Loucy (cell line): ENCODE results near the gene REL.

Experiments
- H2AFZ ChIP-seq: fragments of 200-600 bp; sonication (generic); 2 replicates; pipeline ENCODE4 v1.6.0; 2016; ENCODE audit warnings: antibody characterized with exemption, mild to moderate bottlenecking, low read length, moderate library complexity
- H3F3A ChIP-seq: fragments of 200-600 bp; 2 replicates; pipeline ENCODE4 v1.6.0; 2016; ENCODE audit warnings: antibody characterized with exemption, low read depth, mild to moderate bottlenecking
- H3K27me3 ChIP-seq: fragments of 200-600 bp; sonication (generic); 2 replicates; pipeline ENCODE4 v1.6.1; 2014; ENCODE audit warnings: low read length, mild to moderate bottlenecking; ENCODE audit not compliant: insufficient read depth, poor library complexity, severe bottlenecking
- H3K36me3 ChIP-seq: fragments of 200-600 bp; sonication (generic); 2 replicates; pipeline ENCODE4 v1.6.1; 2016; ENCODE audit warnings: low read length; ENCODE audit not compliant: insufficient read depth
- H3K4me1 ChIP-seq: fragments of 200-600 bp; sonication (generic); 2 replicates; pipeline ENCODE4 v1.5.1; 2014; ENCODE audit warnings: low read length, mild to moderate bottlenecking; ENCODE audit not compliant: insufficient read depth, poor library complexity, severe bottlenecking
- H3K4me2 ChIP-seq: fragments of 200-600 bp; sonication (generic); 2 replicates; pipeline ENCODE4 v1.6.0; 2014; ENCODE audit warnings: antibody characterized with exemption, low read length, low read depth, mild to moderate bottlenecking; ENCODE audit not compliant: poor library complexity, severe bottlenecking
- H3K4me3 ChIP-seq: fragments of 200-600 bp; sonication (generic); 2 replicates; pipeline ENCODE4 v1.5.1; 2014; ENCODE audit warnings: low read length, mild to moderate bottlenecking, mixed read lengths; ENCODE audit not compliant: poor library complexity, severe bottlenecking
- H3K79me2 ChIP-seq: fragments of 200-600 bp; sonication (generic); 2 replicates; pipeline ENCODE4 v1.6.1; 2014; ENCODE audit warnings: low read length; ENCODE audit not compliant: insufficient read depth
- H3K9ac ChIP-seq: fragments of 200-600 bp; sonication (generic); 2 replicates; pipeline ENCODE4 v1.6.0; 2014; ENCODE audit warnings: mild to moderate bottlenecking, low read depth, low read length, moderate library complexity; ENCODE audit not compliant: poor library complexity, severe bottlenecking
- H3K9me2 ChIP-seq: fragments of 200-600 bp; sonication (generic); replicated peaks from 2 replicates; pipeline ENCODE4 v1.6.1; 2016; ENCODE audit warnings: low read depth, low read length, mixed read lengths
- H3K9me3 ChIP-seq: fragments of 200-600 bp; sonication (generic); 2 replicates; pipeline ENCODE4 v1.6.1; 2014; ENCODE audit warnings: mild to moderate bottlenecking, antibody characterized with exemption, low read length, low read depth; ENCODE audit not compliant: insufficient read depth
- H4K20me1 ChIP-seq: fragments of 200-600 bp; sonication (generic); 2 replicates; pipeline ENCODE4 v1.6.0; 2014; ENCODE audit warnings: antibody characterized with exemption, low read length, mild to moderate bottlenecking; ENCODE audit not compliant: insufficient read depth, poor library complexity, severe bottlenecking
- CTCF ChIP-seq: fragments of 200-600 bp; sonication (generic); conservative IDR thresholded peaks from 2 replicates; pipeline ENCODE4 v1.5.1; 2014; ENCODE audit warnings: mild to moderate bottlenecking, antibody characterized with exemption, low read length
- EZH2phosphoT487 ChIP-seq: fragments of 200-600 bp; IDR thresholded peaks from 2 replicates; pipeline ENCODE4 v1.6.1; 2018; ENCODE audit warnings: antibody characterized with exemption, mild to moderate bottlenecking, moderate library complexity, borderline replicate concordance

Gene REL

GRCh38 chr2:60838481-60838880, 42.9 kb upstream of the REL start:
- no peak overlapping the region for H3K4me2 ChIP-seq
- no peaks in the 10 kb centered on the region for H3K27me3 ChIP-seq
- TF ChIP-seq CTCF (no peak), EZH2phosphoT487 (no peak)
- H3K36me3 ChIP-seq = no peaks in the 10 kb centered on the region
- H3K79me2 ChIP-seq = no peaks in the 10 kb centered on the region
- peaks cover 17% of the 10 kb centered on the region for H3F3A ChIP-seq
- H3K9me2 ChIP-seq = no peaks in the 10 kb centered on the region
- H3K9ac ChIP-seq = no peak overlapping the region
- H3K4me1 ChIP-seq = peaks cover 64% of the 10 kb centered on the region
- no peak overlapping the region for H2AFZ ChIP-seq
- no peaks in the 10 kb centered on the region for H3K9me3 ChIP-seq
- no peaks in the 10 kb centered on the region for H4K20me1 ChIP-seq
- H3K4me3 ChIP-seq = no peak overlapping the region

- Histone ChIP-seq H3F3A (peaks cover 17% of the 10 kb centered on the region), H3K9me2 (no peaks in the 10 kb centered on the region), H3K9me3 (no peaks in the 10 kb centered on the region), H2AFZ (no peak overlapping the region), H3K79me2 (no peaks in the 10 kb centered on the region), H3K36me3 (no peaks in the 10 kb centered on the region), H4K20me1 (no peaks in the 10 kb centered on the region), H3K4me3 (no peak overlapping the region), H3K27me3 (no peaks in the 10 kb centered on the region), H3K9ac (peak overlapping the region; percentile 32), H3K4me2 (peak overlapping the region; percentile 4), H3K4me1 (peaks cover 72% of the 10 kb centered on the region)
- TF ChIP-seq EZH2phosphoT487 (no peak), CTCF (no peak)
Measured at GRCh38 chr2:60839126-60839813, 42.1 kb upstream of the REL start.

GRCh38 chr2:60840880-60841279, 40.5 kb upstream of the REL start:
- Histone ChIP-seq H3K9me2 (no peaks in the 10 kb centered on the region), H3F3A (peaks cover 17% of the 10 kb centered on the region), H3K79me2 (no peaks in the 10 kb centered on the region), H3K36me3 (no peaks in the 10 kb centered on the region), H3K9me3 (no peaks in the 10 kb centered on the region), H3K9ac (peak overlapping the region; percentile 37), H3K4me3 (peak overlapping the region; percentile 26), H3K27me3 (no peaks in the 10 kb centered on the region), H3K4me2 (peak overlapping the region; percentile 65), H4K20me1 (no peaks in the 10 kb centered on the region), H3K4me1 (peaks cover 73% of the 10 kb centered on the region), H2AFZ (no peak overlapping the region)
- TF ChIP-seq CTCF (no peak), EZH2phosphoT487 (no peak)
